NCI-H345 (cell line): Measurements from ENCODE around the gene PRDM16.

Experiments
- DNase-seq: peaks from one replicate; lab custom pipeline; 2025; lab: John Stamatoyannopoulos, UW

Gene PRDM16

DNA sequence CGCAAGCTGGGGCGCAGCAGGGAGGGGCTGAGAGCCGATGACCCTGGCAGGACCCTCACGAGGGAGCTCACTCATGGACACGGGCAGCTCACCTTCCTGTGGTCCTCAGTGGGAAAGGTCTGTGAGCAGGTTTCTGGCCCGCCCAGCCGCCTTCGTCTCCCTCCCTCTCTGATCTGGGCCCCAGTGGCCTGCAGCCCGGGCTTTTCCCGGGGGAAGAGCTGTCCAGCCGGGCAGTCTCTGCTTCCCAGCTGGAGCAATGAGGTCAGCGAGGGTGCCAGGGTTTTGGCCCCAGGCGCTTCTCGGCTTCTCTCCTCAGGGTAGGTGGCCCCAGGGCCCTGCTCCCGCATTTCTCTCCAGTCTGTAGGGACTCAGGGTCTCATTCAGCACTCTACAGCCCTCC, 363.3 kb downstream of the PRDM16 start:
- DNase-seq: no peak

DNA sequence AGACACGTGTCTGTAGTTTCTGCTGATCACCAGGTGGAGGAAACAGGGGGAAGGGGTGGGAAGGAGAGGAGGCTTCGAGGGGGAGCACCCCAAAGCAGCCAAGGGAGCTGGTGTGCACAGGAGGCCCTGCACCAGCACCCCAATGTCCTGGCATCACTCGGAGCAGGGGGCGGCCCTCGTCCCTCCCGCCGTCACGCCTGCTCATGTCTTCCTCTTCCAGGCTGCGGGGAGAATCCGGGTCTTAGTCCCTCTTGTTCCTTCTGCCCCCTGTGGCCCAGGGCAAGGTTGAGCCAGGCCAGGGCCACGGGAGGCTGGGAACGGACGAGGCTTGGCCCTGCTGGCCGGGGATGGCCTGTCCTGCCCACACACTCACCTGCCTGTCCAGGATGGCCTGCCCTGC, 364.1 kb downstream of the PRDM16 start:
- DNase-seq: no peak

DNA sequence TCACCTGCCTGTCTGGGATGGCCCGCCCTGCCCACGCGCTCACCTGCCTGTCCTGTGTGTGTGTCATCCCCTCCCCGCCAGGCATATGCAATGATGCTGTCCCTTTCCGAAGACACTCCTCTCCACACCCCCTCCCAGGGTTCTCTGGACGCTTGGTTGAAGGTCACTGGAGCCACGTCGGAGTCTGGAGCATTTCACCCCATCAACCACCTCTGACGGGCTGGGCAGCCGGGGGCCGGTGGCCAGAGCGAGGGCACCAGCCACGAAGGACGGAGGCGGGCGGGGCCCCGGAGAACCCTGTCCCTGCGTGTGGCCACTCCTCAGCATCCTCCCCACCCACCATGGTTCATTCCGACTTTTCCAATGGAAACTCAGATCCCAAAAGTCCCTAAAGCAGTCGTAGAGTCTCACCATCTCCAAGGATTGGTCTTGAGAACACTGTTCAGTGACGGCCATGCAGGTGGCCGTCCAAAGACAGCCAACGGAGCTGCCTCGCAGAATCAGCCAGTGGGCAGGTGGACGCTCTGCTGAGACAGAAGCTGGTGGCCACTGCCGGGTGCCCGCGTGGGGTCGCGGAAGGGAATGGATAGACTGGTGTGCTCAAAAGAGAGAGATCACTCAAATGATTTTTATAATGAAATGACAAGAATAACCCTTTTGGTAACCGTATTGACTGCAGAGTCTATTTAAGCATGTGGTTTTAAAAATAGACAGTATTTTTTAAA, 364.8 kb downstream of the PRDM16 start:
- DNase-seq: no peak

DNA sequence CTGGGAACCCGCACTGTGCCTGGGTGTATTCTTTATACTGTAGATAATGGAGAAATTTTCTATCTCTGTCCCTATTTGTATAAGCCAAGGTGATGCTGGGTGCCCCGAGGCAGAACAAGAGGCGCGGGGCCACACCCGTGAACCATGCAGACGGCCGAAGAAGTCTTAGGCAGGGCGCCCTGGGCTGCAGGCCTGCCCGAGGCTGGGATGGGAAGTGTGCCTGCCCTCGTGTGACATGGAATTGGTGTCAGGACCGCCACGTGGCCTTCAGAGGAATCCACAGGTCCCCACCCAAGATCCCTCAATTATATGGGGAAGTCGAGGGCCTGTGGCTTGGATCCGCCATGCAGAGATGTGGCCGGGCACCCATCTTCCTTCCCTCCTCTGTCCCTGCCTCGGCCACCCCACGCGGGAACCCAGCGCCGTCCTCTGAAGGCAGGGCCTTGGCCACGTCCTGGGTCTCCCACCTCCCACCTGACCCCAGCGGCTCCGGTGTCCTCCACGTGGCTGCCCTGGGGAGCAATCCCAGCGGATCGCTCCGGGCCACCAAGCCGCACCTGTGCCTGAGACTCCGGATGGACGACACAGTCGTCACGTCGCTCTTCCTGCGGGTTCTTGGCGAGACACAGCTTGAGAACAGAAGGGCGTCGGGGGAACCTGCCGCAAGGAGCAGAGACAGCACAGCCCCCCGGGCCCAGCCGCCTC, 365.6 kb downstream of the PRDM16 start:
- no peak for DNase-seq

DNA sequence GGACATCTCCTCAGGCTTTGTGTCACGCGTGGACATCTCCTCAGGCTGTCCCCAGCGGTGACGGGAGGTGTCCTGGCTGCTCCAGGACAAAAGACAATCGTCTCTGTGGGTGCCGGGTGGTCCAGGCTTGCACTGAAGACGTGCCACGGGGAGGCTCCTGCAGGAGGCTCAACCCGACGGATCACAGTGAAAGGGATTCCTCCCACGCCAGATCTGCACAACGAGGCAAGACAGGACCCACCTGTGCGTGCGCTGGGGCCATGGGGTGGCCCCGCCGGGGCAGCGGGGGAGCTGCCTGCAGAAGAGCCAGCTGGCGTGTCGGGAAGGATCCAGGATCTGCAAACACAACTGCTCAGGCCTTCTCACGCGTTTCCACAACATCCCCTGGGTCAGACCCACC, 366.7 kb downstream of the PRDM16 start:
- DNase-seq: no peak

DNA sequence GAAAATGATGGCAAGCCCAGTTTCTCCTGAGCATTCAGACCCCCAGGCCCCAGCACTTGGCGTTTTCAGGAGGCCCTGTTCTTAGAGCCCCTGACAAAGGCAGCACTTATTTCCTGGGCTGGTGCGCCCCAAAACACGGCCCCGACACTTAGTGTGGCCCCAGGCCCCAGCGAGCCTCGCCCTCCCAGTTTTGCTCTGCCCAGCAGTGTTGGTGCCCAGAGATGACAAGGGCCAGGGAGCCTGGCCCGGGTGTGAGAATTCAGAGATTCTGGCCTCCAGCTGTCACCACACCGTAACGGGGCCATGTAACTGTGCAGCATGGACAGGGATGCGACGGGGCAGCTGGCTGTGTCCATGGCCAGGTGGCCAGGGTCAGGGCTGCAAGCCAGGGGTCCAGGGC, 367.4 kb downstream of the PRDM16 start:
- DNase-seq: no peak

DNA sequence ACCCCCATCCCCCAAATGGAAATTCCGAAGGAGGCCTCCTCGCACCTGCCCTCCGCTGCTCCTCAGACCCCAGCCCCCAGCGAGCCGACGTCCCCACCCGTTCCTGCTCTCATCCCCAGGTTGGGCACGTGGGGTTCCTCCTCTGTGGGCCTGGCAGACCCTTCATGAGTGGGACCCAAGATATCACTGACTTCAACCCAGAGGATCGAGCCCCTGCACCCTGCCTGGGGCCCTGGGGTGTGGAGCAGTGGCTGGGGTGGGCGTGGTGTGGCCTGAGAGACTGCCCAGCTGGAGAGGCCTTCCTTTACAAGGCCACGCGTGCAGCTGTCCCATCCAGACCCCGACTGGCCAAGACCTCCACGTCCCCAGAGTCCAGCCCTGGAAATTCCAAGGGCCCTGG, 367.9 kb downstream of the PRDM16 start:
- DNase-seq: no peak

DNA sequence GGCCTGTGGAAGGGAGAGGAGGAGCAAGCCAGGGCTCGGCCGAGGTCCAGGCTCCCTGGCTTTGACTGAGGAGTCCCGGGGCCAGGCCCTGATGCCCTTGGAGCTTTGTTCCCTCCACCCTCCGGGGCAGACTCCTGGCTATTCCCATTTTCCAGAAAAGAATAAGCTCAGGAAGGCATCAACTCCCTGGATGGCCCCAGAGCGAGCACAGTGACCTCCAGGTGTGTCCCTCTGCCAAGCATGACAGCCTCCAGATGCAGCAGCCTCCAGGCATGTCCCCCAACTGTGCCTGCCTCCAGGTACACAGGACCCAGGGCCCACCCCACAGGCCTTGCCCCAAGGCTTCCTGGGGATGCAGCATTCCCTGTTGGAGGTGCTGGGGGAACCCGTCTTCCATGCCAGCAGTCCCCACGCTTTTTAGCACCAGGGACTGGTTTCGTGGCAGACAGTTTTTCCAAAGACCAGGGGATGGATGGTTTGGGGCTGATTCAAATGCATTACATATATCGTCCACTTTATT, 369.7 kb downstream of the PRDM16 start:
- no peak for DNase-seq

DNA sequence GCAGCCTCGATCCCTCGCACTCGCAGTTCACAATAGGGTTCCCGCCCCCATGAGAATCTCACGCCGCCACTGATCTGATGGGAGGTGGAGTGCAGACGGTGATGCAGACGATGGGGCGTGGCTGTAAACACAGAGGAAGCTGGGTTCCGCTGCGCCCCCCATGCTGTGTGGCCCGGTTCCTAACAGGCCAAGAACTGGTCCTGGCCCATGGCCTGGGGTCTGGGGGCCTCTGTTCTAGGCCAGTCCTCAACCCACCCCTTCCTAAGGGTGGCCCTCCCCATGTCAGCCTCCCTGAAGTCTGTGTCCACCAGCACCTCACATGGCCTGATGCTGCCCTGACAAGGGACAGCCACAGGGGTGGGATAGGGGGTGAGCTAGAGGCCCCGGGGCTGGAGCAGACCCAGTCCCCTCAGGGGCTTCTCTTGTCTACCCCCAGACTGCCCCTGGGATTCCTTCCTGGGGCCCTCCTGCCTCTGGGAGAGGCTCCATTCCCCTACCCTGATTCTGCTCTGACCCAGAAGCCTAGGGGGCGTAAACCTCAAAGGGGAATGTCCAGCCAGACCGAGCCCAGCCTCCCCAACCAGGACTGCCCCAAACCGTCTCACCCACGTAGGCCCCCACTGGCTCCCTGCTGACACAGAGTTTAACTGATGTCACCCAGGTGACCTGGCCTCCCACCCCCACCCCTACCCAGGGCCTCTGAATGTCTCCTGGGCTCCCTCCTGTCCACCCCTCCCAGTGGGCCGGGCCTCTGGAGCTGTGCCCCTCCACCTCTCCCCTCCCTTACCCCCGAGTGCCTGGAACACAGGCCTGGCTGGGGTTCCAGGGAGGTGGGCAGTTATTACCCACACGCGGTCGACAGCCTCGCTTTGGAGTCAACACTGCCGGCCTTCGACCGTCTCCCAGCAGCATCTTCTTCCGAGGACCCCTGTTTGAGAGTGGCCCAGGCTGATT, 370.6 kb downstream of the PRDM16 start:
- no peak for DNase-seq

DNA sequence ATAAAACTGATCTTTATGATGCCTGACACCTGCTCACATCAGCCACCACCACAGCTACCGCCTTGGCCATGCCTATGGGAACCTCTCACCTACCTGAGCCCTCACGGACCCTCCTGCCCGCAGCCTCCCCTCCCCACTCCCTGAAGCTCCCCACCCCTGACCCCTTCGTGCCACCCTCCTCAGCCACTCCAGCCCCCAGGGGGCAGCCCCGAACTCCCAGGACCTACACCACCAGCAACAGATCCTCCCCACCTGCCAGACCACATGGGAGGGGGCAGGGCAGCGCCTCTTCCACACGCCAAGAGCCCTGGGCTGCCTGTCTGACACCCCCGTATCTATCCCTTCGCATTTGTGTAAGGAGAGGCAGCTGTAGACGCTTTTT, 371.3 kb downstream of the PRDM16 start:
- no peak for DNase-seq

DNA sequence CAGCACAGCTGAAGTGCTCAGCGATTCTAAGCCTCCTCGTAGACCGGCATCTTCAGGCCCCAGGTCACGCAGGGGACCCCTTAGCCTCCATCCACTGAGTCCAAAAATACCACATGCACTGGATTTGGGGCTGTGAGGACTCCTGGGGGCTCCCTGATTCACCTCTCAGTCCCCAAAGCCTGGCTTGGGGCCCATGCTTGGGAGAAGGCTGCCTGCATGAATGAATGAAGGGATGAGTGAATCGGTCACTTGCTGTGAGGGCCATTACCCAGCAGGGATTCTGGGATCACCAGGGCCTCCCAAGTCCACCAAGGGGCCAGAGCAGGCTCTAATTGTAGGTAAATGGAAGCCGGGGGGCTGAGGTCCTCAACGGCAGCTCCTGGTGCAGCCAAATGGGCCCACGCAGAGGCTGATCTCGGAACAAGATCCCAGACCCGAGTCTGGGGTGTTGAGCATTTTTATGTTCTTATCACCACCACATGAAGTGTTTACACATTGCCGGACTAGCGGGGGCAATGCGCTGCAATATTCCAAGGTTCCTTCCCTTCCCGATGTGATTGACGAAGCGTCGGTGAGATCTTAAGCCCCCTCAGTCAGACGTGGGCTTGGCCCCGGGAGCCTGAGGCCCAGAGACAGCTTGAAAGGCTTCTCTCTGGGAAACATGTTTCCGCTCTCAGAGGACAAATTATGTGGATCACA, 371.9 kb downstream of the PRDM16 start:
- DNase-seq: no peak

DNA sequence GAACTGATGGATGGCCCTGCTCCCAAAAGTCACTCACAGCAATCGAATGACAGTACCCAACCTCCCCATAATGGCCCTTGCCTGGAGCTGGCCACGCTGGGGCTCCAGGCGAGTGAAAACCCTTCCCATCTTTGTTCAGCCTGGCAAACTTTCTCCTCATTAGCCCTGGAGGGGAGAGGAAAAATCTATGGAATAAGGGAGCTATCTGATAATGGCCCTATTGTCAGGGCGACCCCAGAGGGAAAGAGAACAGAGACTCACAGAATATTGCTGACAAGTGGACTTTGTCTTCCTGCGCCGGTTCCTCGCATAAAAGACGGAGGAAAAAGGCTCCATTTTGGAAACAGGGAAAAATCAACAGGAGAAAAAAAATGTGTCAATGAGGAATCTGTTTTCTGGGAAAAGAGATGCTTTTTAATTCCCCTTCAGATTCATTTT, 372.4 kb downstream of the PRDM16 start:
- DNase-seq: no peak

DNA sequence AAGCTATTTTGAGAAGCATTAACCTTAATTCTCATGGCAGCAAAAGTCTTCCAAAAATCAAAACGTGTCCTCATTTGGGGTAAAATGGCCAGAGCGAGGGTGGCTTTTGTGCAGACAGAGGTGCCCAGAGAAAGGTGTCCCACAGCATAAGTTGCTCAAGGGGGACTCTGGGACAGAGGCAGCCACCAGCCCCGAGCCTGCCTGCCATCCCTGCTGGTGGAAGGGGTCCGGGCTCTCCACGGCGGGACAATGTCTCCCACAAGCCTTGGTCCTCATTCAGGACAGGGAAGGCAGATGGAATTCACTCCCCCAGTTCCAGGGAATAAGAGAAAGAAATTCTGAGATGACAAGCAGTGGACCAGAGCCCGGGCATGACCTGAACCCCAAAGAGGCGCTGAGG, 372.9 kb downstream of the PRDM16 start:
- DNase-seq: no peak

DNA sequence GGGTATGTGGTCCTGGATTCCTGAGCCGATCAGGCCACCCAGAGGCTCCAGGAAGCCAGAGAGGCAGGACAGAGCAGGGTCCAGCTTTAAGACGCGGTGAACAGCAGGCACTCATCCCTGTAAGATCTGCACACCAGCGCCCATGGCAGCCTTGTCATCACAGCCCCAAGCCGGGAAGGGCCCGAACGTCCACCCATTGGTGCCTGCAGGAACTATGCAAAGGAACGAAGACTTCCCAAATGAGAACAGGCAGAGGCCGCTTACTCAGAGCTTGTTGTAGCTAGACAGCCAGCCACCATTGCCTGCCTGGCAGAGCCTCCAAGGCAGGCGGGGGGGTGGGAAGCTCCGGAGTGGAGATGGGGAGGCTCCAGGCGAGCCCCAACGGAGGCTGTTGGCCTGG, 373.3 kb downstream of the PRDM16 start:
- DNase-seq: no peak

DNA sequence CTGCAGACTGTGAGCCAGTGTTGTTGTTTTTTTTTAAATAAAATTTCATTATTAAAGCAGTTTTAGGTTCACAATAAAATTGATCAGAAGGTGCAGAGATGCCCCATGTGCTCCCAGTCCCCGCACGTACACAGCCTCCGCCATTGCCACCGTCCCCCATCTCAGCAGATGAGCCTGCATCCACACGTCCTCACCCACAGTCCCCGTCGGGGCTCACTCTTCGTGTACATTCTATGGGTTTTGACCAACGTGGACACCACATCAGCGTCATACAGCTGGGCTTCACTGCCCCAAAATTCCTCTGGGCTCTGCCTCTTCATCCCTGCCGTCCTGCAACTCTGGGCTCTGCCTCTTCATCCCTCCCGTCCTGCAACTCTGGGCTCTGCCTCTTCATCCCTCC, 373.9 kb downstream of the PRDM16 start:
- no peak for DNase-seq

DNA sequence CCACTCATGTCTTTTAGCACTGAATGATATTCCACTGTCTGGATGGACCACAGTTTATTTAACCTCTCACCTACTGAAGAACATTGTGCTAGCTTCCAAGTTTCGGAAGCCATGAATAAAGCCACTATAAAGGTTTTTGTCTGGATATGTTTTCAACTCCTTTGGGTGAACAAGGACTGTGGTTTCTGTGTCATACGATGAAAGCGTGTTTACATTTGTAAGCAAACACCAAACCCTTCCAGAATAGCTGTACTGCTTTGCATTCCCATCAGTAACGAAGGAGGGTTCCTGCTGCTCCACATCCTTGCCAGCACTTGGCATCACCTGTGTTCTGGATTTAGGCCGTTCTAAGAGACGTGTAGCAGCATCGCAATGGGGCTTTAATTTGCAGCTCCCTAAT, 374.8 kb downstream of the PRDM16 start:
- no peak for DNase-seq

DNA sequence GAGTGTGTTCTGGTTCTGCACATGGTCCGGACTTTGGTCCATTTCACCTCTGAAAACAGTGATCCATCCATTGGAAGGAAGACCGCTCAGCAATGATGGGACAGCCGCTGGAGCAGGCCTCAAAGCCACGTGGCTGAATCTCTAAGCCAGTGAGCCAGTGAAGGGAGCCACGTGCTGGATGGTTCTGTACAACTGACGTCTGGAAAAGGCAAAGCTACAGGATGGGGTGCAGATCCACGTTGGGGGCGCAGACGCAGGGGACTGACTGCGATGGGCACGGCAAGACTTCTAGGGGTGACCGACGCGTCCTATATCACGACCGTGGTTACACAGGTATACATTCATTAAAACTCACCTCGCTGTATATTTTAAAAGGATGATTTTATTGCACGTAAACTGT, 375.3 kb downstream of the PRDM16 start:
- no peak for DNase-seq

DNA sequence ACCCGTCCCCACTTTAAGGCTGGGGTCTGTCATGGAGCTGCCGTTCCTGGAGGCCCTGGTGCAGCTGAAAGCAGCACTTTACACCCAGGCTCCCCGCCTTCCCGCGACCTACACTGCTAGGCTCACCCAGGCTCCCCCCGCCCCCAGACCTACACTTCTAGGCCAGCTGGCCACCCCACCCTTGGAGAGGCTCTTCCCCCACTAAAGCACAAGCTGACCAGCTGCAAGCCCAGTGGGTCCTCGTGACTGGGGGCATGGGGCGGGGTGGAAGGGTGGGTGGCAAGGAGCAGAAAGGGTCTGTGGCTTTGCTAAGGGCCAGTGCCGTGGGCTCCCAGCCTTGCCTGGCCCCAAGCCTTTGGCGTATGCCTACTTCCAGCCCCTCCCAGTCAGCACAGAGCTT, 375.7 kb downstream of the PRDM16 start:
- DNase-seq: no peak

DNA sequence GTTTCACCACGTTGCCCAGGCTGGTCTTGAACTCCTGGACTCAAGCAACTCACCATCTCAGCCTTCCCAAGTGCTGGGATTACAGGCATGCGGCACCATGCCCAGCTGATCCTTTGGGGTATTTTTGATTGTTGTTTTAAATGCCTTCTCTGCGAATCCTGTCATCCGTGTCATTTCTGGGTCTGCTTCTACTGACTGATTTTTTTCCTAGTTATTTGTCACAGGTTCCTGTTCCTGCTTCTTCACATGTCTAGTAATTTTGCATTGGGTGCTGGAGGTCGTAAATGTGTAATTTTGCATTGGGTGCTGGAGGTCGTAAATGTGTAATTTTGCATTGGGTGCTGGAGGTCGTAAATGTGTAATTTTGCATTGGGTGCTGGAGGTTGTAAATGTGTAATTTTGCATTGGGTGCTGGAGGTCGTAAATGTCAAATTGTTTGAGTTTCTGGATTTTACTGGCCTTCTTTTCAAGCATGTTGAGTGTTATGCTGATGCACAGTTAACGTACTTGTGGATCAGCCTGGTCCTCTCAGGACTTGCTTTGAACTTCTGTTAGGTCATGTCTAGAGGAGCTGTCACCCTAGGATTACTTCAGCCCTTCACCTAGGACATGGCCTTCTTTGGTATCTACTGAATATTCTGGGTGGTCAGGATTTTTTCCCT, 381.3 kb downstream of the PRDM16 start:
- DNase-seq: no peak

DNA sequence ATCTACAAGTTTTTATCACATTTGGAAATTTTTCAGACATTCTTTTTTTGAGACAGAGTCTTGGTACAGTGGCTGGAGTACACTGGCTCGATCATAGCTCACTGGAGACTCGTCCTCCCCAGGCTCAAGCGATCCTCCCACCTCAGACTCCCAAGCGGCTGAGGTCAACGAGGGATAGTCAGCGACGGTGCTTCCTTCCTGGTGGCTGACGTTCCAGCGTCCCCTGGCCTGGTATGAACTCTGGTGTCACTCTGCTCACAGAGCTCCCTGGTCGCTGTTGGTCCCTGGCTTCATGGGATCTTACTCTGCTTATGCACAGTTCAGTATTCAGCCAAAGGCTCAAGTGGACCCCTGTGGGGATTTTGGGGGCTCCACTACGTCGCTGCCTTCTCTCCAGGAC, 382.0 kb downstream of the PRDM16 start:
- DNase-seq: no peak
